ENCODE data around the gene RNLS.

The RNLS gene

DNA sequence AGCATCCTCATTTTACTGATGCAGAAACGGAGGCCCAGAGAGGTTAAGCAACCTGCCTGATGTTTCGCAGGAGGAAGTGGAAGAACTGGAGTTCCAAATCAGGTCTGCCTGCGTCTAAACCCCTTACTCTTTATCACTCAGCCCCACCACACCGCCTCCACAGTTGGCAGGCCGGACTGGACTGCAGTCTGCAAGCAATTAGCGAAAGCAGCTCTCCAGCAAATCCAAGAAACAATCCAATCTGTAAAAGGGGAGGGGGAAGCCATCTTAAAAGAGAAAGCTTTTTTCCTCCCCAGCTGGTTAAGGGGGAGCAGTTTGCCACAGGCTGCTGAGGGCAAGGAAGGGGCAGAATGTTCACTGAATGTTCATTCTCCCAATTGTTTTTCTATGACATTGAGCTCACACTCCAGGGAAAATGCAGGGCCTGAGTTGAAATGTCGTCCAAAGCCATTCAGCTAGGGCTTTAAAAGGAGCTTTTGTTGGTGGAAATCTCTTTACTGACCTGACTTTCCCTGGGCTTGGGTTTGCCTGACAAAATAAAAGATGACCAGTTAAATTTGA is 350.1 kb downstream of the RNLS start:
- no peak for DNase-seq (ENCODE audit: low read depth in 2 of 2)

- DNase-seq (ENCODE audit: low read depth in 2 of 2), result no peak
Observed at GRCh38 chr10:88232029-88232895, 350.9 kb downstream of the RNLS start.

DNA sequence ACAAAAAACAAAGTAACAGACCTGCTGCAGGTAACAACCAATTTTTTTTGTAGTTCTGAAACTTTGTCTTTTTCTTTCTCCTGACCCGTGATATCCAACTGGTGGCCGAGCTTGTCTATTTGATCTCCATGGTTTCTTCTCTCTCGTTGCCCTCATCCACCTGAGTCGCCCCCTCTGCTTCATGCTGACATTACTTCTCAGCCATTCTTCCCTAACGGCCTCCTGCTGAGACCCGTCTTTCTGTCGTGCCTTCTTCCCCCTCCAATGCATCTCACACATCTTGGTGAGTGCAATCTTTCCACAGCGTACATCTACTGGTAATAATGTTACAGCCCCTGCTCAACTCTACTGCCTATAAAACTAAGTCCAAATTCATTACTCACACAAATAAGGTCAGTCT is 352.9 kb downstream of the RNLS start:
- no peak for DNase-seq (ENCODE audit: low read depth in 2 of 2)

GRCh38 chr10:88228130-88228529 is 355.0 kb downstream of the RNLS start:
- no peak for DNase-seq (ENCODE audit: low read depth in 2 of 2)

GRCh38 chr10:88227342-88228018 is 355.6 kb downstream of the RNLS start:
- DNase-seq (ENCODE audit: low read depth in 2 of 2), result no peak

DNA sequence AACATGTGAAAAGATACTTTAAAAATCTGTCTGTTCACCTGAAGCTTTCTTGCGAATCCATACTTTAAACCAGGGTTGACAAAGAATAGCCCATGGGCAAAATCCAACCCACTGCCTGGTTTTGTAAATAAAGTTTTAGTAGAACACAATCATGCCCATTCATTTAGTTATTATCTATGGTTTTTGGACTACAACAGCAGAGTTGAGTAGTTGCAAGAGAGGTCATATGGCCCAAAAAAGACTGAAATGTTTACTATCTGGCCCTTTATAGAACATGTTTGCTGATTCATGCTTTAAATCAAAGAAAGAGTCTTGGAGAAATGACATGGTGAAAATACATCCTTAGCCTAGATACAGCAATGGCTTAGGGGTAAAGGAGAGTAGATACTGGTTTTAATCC is 356.2 kb downstream of the RNLS start:
- DNase-seq (ENCODE audit: low read depth in 2 of 2), result no peak

DNA sequence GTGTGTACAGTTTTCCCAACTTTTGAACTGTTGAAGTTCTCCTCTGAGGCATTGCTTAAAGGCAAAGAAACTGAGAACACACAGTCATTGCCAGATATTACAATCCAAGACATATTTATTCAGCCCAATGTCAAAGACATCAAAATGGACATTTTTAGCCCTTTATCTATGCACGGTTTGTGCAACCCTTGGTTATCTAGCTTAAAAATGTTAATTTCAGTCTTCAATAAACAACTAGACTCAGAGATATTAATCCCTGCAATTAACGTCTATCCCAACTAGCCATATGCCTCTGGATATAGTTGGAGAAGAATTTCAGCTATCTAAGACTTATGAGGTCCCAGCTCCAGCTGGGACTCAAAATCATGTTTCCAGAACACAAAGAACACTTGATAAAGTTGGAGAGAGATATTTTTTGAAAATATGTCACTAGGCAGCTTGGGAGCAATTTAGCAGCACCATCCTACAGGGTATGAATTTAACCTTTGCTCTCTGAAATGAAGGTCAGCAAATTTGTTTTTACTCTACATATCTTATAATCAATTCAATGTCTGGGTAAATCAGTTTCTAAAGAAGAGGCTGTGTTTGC is 357.0 kb downstream of the RNLS start:
- no peak for DNase-seq (ENCODE audit: low read depth in 2 of 2)
